Measurements from ENCODE around the gene ADAR. TPM values are rescaled to one million over a fixed set of nuclear protein-coding genes. Genes with fewer than 3 reads are reported as not detected.
"Not testable (repeated sequence)": the region's sequence is repeated elsewhere in the genome, so short reads cannot be mapped to it uniquely, and the experiment has no call there.

Gene ADAR
- 100 to 1,000 TPM in 2 of 4 donors, 10 to 100 TPM in 2; 89.1 to 168 (median 114) TPM for total RNA-seq

- Histone ChIP-seq H3K27ac (peak within 1 kb of the TSS; percentile 96 to 97 (median 96)), H3K9me3 (no peaks in the 10 kb centered on the region), H3K36me3 (no peaks in the 10 kb centered on the region), H3K4me1 (peaks cover 18 to 28% of the 10 kb centered on the region in 2 donors), H3K27me3 (no peaks in the 10 kb centered on the region), H3K4me3 (replicated peaks in 1 of 3) (peak within 1 kb of the TSS; percentile 59 to 85 (median 73))
- peak; percentile 91 to 92 for DNase-seq
- TF ChIP-seq CTCF (IDR thresholded peaks at IDR 0.05) = no peak
- TF ChIP-seq POLR2A (IDR thresholded peaks at IDR 0.05) = peak in 1 of 2 donors; percentile 69
- intact Hi-C loops (cut with DNase I) = no loop called here
- WGBS, 2 donors = 0 to 1% methylated on average over 20 to 35 of the region's 59 CpGs
These were observed at the start of gene ADAR for GRCh38 chr1:154607609-154608396. Gene ADAR (minus strand): TSS chr1:154608186. CDS start chr1:154608006, 180 bp downstream.

GRCh38 chr1:154657556-154657955, 49.6 kb upstream of the ADAR start:
- Histone ChIP-seq H3K4me3 (replicated peaks in 1 of 3) (no peak overlapping the region), H3K4me1 (peaks cover 8 to 16% of the 10 kb centered on the region in 2 donors), H3K27ac (no peak overlapping the region), H3K9me3 (no peaks in the 10 kb centered on the region), H3K36me3 (no peaks in the 10 kb centered on the region), H3K27me3 (no peaks in the 10 kb centered on the region)
- intact Hi-C loops (cut with DNase I) = no loop called here
- DNase-seq = no peak
- no peak for TF ChIP-seq CTCF (IDR thresholded peaks at IDR 0.05)
- no peak for TF ChIP-seq POLR2A (IDR thresholded peaks at IDR 0.05)
- WGBS, 2 donors = 39 to 40% methylated on average over 2 of the region's 2 CpGs

- intact Hi-C loops (cut with DNase I) = no loop called here
- Histone ChIP-seq H3K27ac (no peak overlapping the region), H3K9me3 (no peaks in the 10 kb centered on the region), H3K27me3 (no peaks in the 10 kb centered on the region), H3K4me1 (no peaks in the 10 kb centered on the region), H3K36me3 (no peaks in the 10 kb centered on the region), H3K4me3 (replicated peaks in 1 of 3) (no peak overlapping the region)
- no peak for DNase-seq
- TF ChIP-seq CTCF (IDR thresholded peaks at IDR 0.05) = no peak
- TF ChIP-seq POLR2A (IDR thresholded peaks at IDR 0.05) = no peak
These were observed 44.9 kb upstream of the ADAR start for GRCh38 chr1:154652893-154653292.

- not testable (repeated sequence) for H3K27ac ChIP-seq
- 94 to 100% methylated on average over 3 of the region's 3 CpGs for WGBS, 2 donors
These were observed 36.7 kb upstream of the ADAR start for GRCh38 chr1:154644724-154645123.

GRCh38 chr1:154641534-154641933, 33.5 kb upstream of the ADAR start:
- Histone ChIP-seq H3K36me3 (no peaks in the 10 kb centered on the region), H3K9me3 (no peaks in the 10 kb centered on the region), H3K27me3 (no peaks in the 10 kb centered on the region), H3K27ac (no peak overlapping the region), H3K4me3 (replicated peaks in 1 of 3) (no peak overlapping the region), H3K4me1 (no peaks in the 10 kb centered on the region)
- DNase-seq = no peak
- WGBS, 2 donors = 92 to 93% methylated on average over 1 of the region's 1 CpG
- intact Hi-C loops (cut with DNase I) = no loop called here
- TF ChIP-seq CTCF (IDR thresholded peaks at IDR 0.05) = no peak
- no peak for TF ChIP-seq POLR2A (IDR thresholded peaks at IDR 0.05)

More at GRCh38 chr1:154644724-154645123, 36.7 kb upstream of the ADAR start:
- H3K27me3 ChIP-seq; DNase-seq; H3K4me1 ChIP-seq; intact Hi-C loops (cut with DNase I); H3K9me3 ChIP-seq; H3K36me3 ChIP-seq; H3K4me3 ChIP-seq (replicated peaks in 1 of 3): not testable (repeated sequence)
